ENCODE results near the gene SLC35E2B.
A peak's percentile ranks its signal among the peaks of the same experiment; 100 is the strongest.

The SLC35E2B gene

GRCh38 chr1:1626207-1627141 is 66.1 kb downstream of the SLC35E2B start:
- DNase-seq (ENCODE audit: low read depth in 1 of 2, low spot score in 1 of 2): no peak

- DNase-seq (ENCODE audit: low read depth in 1 of 2, low spot score in 1 of 2): no peak
These were observed 66.8 kb downstream of the SLC35E2B start for GRCh38 chr1:1625824-1626206.

- DNase-seq (ENCODE audit: low read depth in 1 of 2, low spot score in 1 of 2): no peak
These were observed 67.2 kb downstream of the SLC35E2B start for GRCh38 chr1:1625404-1625775.

GRCh38 chr1:1624443-1625403 is 67.9 kb downstream of the SLC35E2B start:
- DNase-seq (ENCODE audit: low read depth in 1 of 2, low spot score in 1 of 2): no peak

- no peak for DNase-seq (ENCODE audit: low read depth in 1 of 2, low spot score in 1 of 2)
These were observed 68.8 kb downstream of the SLC35E2B start for GRCh38 chr1:1623631-1624442.

GRCh38 chr1:1623181-1623630 is 69.4 kb downstream of the SLC35E2B start:
- no peak for DNase-seq (ENCODE audit: low read depth in 1 of 2, low spot score in 1 of 2)

GRCh38 chr1:1622788-1623094 is 69.9 kb downstream of the SLC35E2B start:
- no peak for DNase-seq (ENCODE audit: low read depth in 1 of 2, low spot score in 1 of 2)

GRCh38 chr1:1622010-1622787 is 70.4 kb downstream of the SLC35E2B start:
- DNase-seq (ENCODE audit: low read depth in 1 of 2, low spot score in 1 of 2): no peak

GRCh38 chr1:1621173-1622009 is 71.2 kb downstream of the SLC35E2B start:
- DNase-seq (ENCODE audit: low read depth in 1 of 2, low spot score in 1 of 2): no peak

- no peak for DNase-seq (ENCODE audit: low read depth in 1 of 2, low spot score in 1 of 2)
These were observed 72.0 kb downstream of the SLC35E2B start for GRCh38 chr1:1620433-1621139.

- no peak for DNase-seq (ENCODE audit: low read depth in 1 of 2, low spot score in 1 of 2)
These were observed 72.7 kb downstream of the SLC35E2B start for GRCh38 chr1:1619917-1620361.

GRCh38 chr1:1618396-1619068 is 74.1 kb downstream of the SLC35E2B start:
- no peak for DNase-seq (ENCODE audit: low read depth in 1 of 2, low spot score in 1 of 2)

GRCh38 chr1:1617925-1618324 is 74.7 kb downstream of the SLC35E2B start:
- DNase-seq (ENCODE audit: low read depth in 1 of 2, low spot score in 1 of 2): no peak

GRCh38 chr1:1617516-1617915 is 75.1 kb downstream of the SLC35E2B start:
- DNase-seq (ENCODE audit: low read depth in 1 of 2, low spot score in 1 of 2): no peak

GRCh38 chr1:1616838-1617237 is 75.8 kb downstream of the SLC35E2B start:
- no peak for DNase-seq (ENCODE audit: low read depth in 1 of 2, low spot score in 1 of 2)

- DNase-seq (ENCODE audit: low read depth in 1 of 2, low spot score in 1 of 2): no peak
These were observed 76.4 kb downstream of the SLC35E2B start for GRCh38 chr1:1616045-1616790.

GRCh38 chr1:1615256-1616044 is 77.1 kb downstream of the SLC35E2B start, which contains the start of gene MIB2:
TSS of gene MIB2 (plus strand) at chr1:1615500. CDS start at chr1:1623453, 7,953 bp downstream.
- DNase-seq (ENCODE audit: low read depth in 1 of 2, low spot score in 1 of 2): peak; percentile 95 to 98
